ENCODE results near the gene HIPK2. TPM values are rescaled to one million over a fixed set of nuclear protein-coding genes. Genes with fewer than 3 reads are reported as not detected.

Gene HIPK2
- total and polyA plus RNA-seq, 5 donors, result 72.1 to 131 (median 96.1) TPM

DNA sequence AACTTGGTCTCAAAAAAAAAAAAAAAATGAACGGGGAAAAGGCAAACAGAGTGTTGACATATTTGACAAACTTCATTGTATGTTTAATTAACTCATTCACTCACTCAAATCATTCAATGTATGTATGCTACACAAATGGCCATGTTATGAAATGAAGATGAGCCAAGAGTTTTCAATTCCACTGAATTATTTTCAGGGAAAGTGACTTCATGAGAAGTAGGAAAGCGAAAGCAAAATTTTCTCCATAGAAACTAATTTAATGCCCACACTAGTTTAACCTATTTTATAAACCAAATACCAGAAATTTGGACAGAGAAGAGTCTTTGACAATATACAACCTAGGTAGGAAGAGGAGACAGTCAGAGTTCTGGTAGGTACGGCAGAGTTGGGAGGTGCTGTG is 119.5 kb downstream of the HIPK2 start:
- H3K27me3 ChIP-seq (ENCODE audit: control insufficient read depth, insufficient read depth), result no peaks in the 10 kb centered on the region
- no peaks in the 10 kb centered on the region for H3K9me3 ChIP-seq (ENCODE audit: control insufficient read depth, low read length)
- DNase-seq (no peak), ATAC-seq (no peak)
- WGBS, result 84% methylated on average over 3 of the region's 3 CpGs
- peak overlapping the region; percentile 60 for H3K27ac ChIP-seq (ENCODE audit: low read length)
- intact Hi-C loops (cut with DNase I), result loop anchor here in 1 of 4 donors (5.0 kb wide), 1 partner anchor 119 kb away; the partner anchor contains the start of gene HIPK2
- no peak overlapping the region for H3K4me3 ChIP-seq (ENCODE audit: low read length)
- H3K4me1 ChIP-seq (ENCODE audit: control insufficient read depth, insufficient read depth, low read length), result peaks cover 49% of the 10 kb centered on the region

DNA sequence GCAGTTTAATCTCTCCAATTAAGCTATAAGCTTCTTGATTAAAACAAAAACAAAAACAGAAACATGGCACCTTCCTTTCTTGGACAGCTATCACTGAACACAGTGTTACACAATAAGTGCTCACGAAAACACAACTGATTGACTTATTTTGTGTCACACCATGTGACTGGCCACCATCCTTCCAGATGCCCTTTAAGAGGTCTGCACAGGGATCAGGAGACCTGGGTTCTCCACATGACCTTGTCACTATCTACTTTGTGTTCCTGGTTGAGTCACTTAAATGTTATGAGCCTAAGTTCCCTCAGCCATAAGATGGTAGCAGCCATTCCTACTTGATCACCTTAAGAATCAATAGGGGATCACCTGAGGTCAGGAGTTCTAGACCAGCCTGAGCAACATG is 120.1 kb downstream of the HIPK2 start:
- Histone ChIP-seq H3K27ac (ENCODE audit: low read length) (peak overlapping the region; percentile 39), H3K4me3 (ENCODE audit: low read length) (no peak overlapping the region), H3K27me3 (ENCODE audit: control insufficient read depth, insufficient read depth) (no peaks in the 10 kb centered on the region), H3K9me3 (ENCODE audit: control insufficient read depth, low read length) (no peaks in the 10 kb centered on the region), H3K4me1 (ENCODE audit: control insufficient read depth, insufficient read depth, low read length) (peaks cover 44% of the 10 kb centered on the region)
- ATAC-seq, result no peak
- no peak for DNase-seq
- 67% methylated on average over 1 of the region's 1 CpG for WGBS
- intact Hi-C loops (cut with DNase I), result loop anchor here in 1 of 4 donors (5.0 kb wide), 1 partner anchor 120 kb away; the partner anchor contains the start of gene HIPK2

DNA sequence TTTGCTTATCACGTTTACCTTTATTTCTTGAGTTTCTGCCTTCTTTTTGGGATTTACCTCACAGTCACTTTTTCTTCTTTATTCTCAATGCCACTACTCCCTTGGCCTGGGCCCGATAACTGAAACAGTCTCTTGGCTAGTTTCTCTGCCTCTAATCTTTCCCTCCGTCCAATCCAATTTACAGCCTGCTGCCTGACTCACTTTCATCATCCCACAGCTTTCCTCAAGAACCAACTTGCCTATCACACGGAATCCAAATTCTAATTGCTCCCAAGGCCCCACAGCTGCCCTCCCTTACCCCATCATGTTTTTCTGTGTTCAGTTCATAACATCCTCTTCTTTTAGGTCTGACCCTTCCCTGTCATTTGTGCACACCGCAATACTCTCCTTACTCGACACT is 121.4 kb downstream of the HIPK2 start:
- intact Hi-C loops (cut with DNase I), result loop anchor here in 1 of 4 donors (5.0 kb wide), 1 partner anchor 121 kb away; the partner anchor contains the start of gene HIPK2
- ATAC-seq, result no peak
- H3K4me1 ChIP-seq (ENCODE audit: control insufficient read depth, insufficient read depth, low read length), result peaks cover 44% of the 10 kb centered on the region

DNA sequence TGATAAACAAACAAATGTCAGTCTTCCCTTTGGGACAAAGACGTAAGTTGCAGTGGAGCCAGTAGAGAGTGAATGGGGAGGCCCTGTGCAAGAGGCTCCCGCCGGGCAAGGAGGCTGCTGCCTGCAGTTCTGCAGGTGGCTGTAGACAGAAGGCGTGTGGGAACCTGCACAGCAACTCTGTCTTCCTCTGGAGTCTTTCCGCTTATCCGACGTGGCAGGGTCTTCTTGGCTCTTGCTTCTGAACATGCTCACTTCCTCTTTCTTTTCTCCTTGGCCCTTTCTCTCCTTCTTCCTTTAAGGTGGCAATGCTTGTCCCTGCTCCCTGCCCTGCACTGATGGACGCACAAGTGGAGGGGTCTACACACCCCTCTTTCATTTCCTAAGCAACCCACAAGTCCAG is 122.5 kb downstream of the HIPK2 start:
- H3K9me3 ChIP-seq (ENCODE audit: control insufficient read depth, low read length), result no peaks in the 10 kb centered on the region
- H3K27ac ChIP-seq (ENCODE audit: low read length), result peak overlapping the region; percentile 74
- peaks cover 42% of the 10 kb centered on the region for H3K4me1 ChIP-seq (ENCODE audit: control insufficient read depth, insufficient read depth, low read length)
- no peaks in the 10 kb centered on the region for H3K27me3 ChIP-seq (ENCODE audit: control insufficient read depth, insufficient read depth)
- 62% methylated on average over 8 of the region's 8 CpGs for WGBS
- ATAC-seq (no peak), DNase-seq (no peak)
- H3K4me3 ChIP-seq (ENCODE audit: low read length), result no peak overlapping the region
- intact Hi-C loops (cut with DNase I), result loop anchor here in 1 of 4 donors (5.0 kb wide), 1 partner anchor 122 kb away; the partner anchor contains the start of gene HIPK2

More for the DNA sequence above, 121.4 kb downstream of the HIPK2 start:
- Histone ChIP-seq H3K4me3 (ENCODE audit: low read length) (no peak overlapping the region), H3K27me3 (ENCODE audit: control insufficient read depth, insufficient read depth) (no peaks in the 10 kb centered on the region), H3K27ac (ENCODE audit: low read length) (peak overlapping the region; percentile 56), H3K9me3 (ENCODE audit: control insufficient read depth, low read length) (no peaks in the 10 kb centered on the region)
- WGBS, result 65% methylated on average over 6 of the region's 6 CpGs
- DNase-seq, result no peak

DNA sequence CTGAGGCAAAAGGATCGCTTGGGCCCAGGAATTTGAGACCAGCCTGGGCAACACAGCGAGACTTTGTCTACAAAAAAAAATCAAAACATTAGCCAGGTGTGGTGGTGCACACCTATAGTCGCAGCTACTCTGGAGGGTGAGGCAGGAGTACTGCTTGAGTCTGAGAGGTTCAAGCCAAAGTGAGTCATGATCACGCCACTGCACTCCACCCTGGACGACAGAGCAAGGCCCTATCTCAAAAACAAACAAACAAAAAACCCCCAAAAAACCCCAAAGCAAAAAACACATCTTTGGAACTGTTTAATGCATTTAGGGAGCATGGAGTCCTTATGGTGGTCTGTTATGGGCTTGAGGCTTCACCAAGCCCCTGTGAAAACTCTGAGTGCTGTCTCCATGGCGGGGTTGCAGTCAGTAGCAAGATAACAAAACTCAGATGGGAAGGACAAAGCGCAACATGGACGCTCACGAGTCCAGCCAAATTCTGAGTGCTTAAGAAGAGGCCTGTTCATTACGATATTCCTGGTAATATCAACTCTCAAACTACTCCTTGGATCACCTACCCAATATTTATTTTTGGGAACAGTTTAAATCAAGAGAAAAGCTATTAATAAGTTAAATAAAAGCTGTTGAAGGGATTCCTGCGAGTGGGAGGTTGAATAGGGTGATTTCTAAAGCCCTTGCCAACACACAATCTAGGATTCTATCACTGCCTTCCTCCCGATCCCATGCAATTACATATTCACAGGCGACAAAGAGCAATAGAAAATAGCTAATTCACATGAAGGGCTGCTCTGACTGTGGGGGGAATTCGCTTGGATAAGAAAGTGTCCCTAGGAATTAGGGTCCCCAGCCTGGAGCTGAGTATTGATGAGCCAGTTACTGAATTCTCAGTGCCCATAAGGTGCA is 123.3 kb downstream of the HIPK2 start:
- Histone ChIP-seq H3K4me3 (ENCODE audit: low read length) (no peak overlapping the region), H3K27me3 (ENCODE audit: control insufficient read depth, insufficient read depth) (no peaks in the 10 kb centered on the region), H3K27ac (ENCODE audit: low read length) (peak overlapping the region; percentile 74), H3K9me3 (ENCODE audit: control insufficient read depth, low read length) (no peaks in the 10 kb centered on the region), H3K4me1 (ENCODE audit: control insufficient read depth, insufficient read depth, low read length) (peaks cover 41% of the 10 kb centered on the region)
- ATAC-seq, result peak in 1 of 2 donors; percentile 41
- 61% methylated on average over 14 of the region's 14 CpGs for WGBS
- intact Hi-C loops (cut with DNase I), result loop anchor here in 1 of 4 donors (5.0 kb wide), 1 partner anchor 123 kb away; the partner anchor contains the start of gene HIPK2
- DNase-seq, result no peak

DNA sequence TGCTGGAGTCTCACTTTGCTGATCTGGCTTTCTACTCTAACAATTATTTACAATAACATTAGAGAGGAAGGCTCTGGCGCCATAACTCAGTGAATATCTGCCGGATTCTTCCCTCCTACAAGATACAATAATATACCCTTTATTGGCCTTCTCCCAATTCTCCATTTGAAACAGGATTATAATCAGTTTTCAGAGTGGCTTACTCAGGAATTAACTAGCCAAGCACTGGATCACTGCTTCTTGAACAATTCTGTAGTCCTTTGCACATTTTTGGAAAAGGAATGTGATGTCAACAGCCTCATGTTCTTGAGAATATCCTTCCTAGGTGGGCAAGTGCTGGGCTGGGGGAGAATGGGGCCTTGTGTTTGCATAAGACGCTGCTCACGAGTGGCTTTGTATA is 125.9 kb downstream of the HIPK2 start:
- no peaks in the 10 kb centered on the region for H3K9me3 ChIP-seq (ENCODE audit: control insufficient read depth, low read length)
- no peak overlapping the region for H3K4me3 ChIP-seq (ENCODE audit: low read length)
- WGBS, result 55% methylated on average over 4 of the region's 4 CpGs
- H3K27ac ChIP-seq (ENCODE audit: low read length), result peak overlapping the region; percentile 11
- ATAC-seq, result no peak
- no peak for DNase-seq
- no peaks in the 10 kb centered on the region for H3K27me3 ChIP-seq (ENCODE audit: control insufficient read depth, insufficient read depth)
- intact Hi-C loops (cut with DNase I), result no loop called here
- H3K4me1 ChIP-seq (ENCODE audit: control insufficient read depth, insufficient read depth, low read length), result peaks cover 27% of the 10 kb centered on the region

DNA sequence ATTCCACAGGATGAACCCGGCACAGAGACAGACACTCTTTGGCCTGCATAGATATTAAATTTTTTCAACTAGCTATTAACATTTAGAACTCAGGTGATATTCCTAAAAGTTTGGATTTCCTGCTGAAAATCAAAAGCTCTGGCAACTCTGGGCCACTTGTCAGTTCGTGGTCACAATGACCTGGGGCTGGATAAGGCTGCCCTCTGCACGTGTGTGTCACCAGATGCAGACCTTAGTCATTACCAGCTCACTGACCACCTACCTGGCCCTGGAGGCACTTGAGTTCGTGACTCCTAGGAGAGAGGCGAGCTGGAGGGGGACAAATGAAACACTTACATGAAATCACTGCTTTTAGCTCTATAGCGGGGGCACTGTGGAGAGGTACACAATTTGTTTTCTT is 126.5 kb downstream of the HIPK2 start:
- intact Hi-C loops (cut with DNase I), result no loop called here
- peak overlapping the region; percentile 56 for H3K27ac ChIP-seq (ENCODE audit: low read length)
- WGBS, result 61% methylated on average over 6 of the region's 6 CpGs
- no peak overlapping the region for H3K4me3 ChIP-seq (ENCODE audit: low read length)
- no peaks in the 10 kb centered on the region for H3K27me3 ChIP-seq (ENCODE audit: control insufficient read depth, insufficient read depth)
- no peaks in the 10 kb centered on the region for H3K9me3 ChIP-seq (ENCODE audit: control insufficient read depth, low read length)
- ATAC-seq (no peak), DNase-seq (no peak)
- peaks cover 29% of the 10 kb centered on the region for H3K4me1 ChIP-seq (ENCODE audit: control insufficient read depth, insufficient read depth, low read length)

DNA sequence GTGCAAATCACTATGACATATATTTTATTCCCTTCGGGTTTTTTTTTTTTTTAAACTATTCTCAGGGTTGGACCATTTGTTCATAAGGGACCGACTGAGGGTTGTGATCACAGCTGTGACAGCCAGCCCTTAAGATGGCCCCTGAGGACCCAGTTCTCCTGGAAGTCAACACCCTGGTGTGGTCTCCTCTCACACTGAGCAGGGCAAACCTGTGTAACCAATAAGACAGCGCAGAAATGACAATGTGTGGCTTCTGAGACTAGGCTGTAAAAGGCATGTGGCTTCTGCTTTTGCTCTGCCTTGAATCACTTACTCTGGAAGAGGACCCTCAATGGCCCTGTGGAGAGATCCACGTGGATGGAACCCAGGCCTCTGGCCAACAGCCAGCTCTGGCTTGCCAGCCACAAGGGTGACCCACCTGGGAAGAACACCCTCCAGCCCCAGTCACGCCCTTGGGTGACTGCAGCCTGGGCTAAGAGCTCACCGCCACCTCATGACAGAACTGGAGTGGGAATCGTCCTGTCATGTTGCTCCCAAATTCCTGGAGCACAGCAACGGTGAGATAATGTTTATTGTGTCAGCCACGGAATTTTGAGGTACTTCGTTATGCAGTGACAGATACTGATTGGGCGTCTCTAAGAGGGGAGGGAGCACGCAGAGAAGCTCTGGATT is 127.2 kb downstream of the HIPK2 start:
- intact Hi-C loops (cut with DNase I), result no loop called here
- Histone ChIP-seq H3K27me3 (ENCODE audit: control insufficient read depth, insufficient read depth) (no peaks in the 10 kb centered on the region), H3K4me1 (ENCODE audit: control insufficient read depth, insufficient read depth, low read length) (peaks cover 24% of the 10 kb centered on the region), H3K9me3 (ENCODE audit: control insufficient read depth, low read length) (no peaks in the 10 kb centered on the region), H3K4me3 (ENCODE audit: low read length) (no peak overlapping the region), H3K27ac (ENCODE audit: low read length) (peak overlapping the region; percentile 56)
- DNase-seq (peak in 2 of 3 donors; percentile 71 to 73), ATAC-seq (peak; percentile 11 to 55)
- 69% methylated on average over 12 of the region's 12 CpGs for WGBS

DNA sequence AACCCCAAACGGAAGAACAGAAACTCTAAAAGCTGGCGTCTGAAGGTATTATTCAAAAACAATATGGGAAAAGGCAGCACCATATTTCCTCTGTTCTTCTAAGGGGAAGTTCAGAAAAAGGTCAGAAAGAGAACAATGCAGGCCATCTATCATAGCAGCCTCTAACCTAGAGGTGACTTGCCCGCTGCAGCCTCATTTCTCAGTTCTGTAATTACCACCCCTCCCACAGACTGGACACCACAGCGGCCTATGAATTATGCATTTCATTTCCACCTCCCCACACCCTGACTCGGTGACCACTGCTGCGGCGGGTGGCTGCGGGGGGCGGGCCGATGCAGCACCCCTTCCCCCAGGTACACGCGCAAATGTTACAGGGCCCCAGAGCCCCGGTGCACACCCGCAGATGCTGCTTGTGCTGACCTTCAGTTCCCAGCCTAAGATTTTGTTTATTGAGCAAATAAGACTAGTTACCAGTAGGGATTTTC is 128.8 kb downstream of the HIPK2 start:
- ATAC-seq, result peak; percentile 61 to 86
- H3K4me1 ChIP-seq (ENCODE audit: control insufficient read depth, insufficient read depth, low read length), result peaks cover 15% of the 10 kb centered on the region
- H3K4me3 ChIP-seq (ENCODE audit: low read length), result no peak overlapping the region
- peak; percentile 31 to 65 (median 58) for DNase-seq
- no peaks in the 10 kb centered on the region for H3K27me3 ChIP-seq (ENCODE audit: control insufficient read depth, insufficient read depth)
- WGBS, result 55% methylated on average over 14 of the region's 14 CpGs
- intact Hi-C loops (cut with DNase I), result loop anchor here in 3 of 4 donors (5.0 to 10.0 kb wide), 3 partner anchors 83 to 356 kb away; partner anchors contain the start of gene HIPK2 (in 2 of the 3)
- peak overlapping the region; percentile 55 for H3K27ac ChIP-seq (ENCODE audit: low read length)
- H3K9me3 ChIP-seq (ENCODE audit: control insufficient read depth, low read length), result no peaks in the 10 kb centered on the region

DNA sequence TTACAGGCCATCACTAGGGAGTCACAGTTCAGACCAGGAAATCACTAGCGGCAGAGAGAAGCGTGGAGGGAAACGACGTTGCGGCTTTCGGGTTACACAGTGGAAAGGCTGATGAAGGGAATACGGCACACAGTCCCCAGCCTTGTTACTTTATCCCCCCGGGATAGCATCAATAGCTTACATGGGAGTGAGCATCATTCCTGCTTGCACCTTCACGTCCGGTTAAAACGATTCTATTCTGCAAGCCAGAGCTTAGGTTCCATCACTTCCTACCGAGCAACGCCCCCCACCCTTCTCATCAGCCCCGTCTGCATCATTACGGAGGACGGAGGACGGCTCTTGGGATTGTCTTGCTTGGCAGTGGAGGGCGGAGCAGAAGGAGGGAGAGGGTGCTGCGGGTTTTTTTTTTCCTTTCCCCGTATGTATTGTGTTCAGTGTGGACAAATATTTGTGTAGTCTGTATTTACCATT is 129.4 kb downstream of the HIPK2 start:
- Histone ChIP-seq H3K9me3 (ENCODE audit: control insufficient read depth, low read length) (no peaks in the 10 kb centered on the region), H3K27me3 (ENCODE audit: control insufficient read depth, insufficient read depth) (no peaks in the 10 kb centered on the region), H3K4me3 (ENCODE audit: low read length) (no peak overlapping the region), H3K27ac (ENCODE audit: low read length) (peak overlapping the region; percentile 88), H3K4me1 (ENCODE audit: control insufficient read depth, insufficient read depth, low read length) (peaks cover 13% of the 10 kb centered on the region)
- 53% methylated on average over 20 of the region's 20 CpGs for WGBS
- ATAC-seq (peak; percentile 3 to 78), DNase-seq (peak in 1 of 3 donors; percentile 28)
- intact Hi-C loops (cut with DNase I), result loop anchor here in 3 of 4 donors (5.0 to 10.0 kb wide), 3 partner anchors 84 to 356 kb away; partner anchors contain the start of gene HIPK2 (in 2 of the 3)

Measured in right cardiac atrium (tissue), 5 donors.